IMR-90 (cell line): ENCODE results near the gene RECQL5. TPM values are rescaled to one million over a fixed set of nuclear protein-coding genes. Genes with fewer than 3 reads are reported as not detected.

ENCODE experiments used
- ATAC-seq: fragments of 200-7000 bp; cut with Tn5 transposase; 2 replicates; pipeline ENCODE4 v1.9.1; 2020; ENCODE audit warnings: low read depth, mild to moderate bottlenecking, moderate library complexity
- BruUV-seq: library from RNA; stranded (reverse); fragments of 400-500 nt; replicated peaks from 2 replicates; lab custom pipeline; 2021; lab: Mats Ljungman, UMichigan
- CTCF ChIA-PET: fragments of 300-600 bp; formaldehyde crosslinking; extraction: SDS; loops from one replicate; lab custom pipeline; 2021; ENCODE audit warnings: antibody characterized with exemption; lab: Yijun Ruan, JAX
- POLR2A ChIA-PET: fragments of 300-600 bp; sonication (Branson Sonifier 250); formaldehyde crosslinking; loops from one replicate; lab custom pipeline; 2022; ENCODE audit warnings: antibody characterized with exemption; ENCODE audit not compliant: unreplicated experiment; lab: Charles Lee
- DNase-seq: peaks from one replicate; pipeline ENCODE4 v3.0.0; 2013
- H2AFZ ChIP-seq: replicated peaks from 2 replicates; pipeline ENCODE3; 2013; ENCODE audit warnings: low read length, mild to moderate bottlenecking; ENCODE audit not compliant: poor library complexity
- H2AK5ac ChIP-seq: 2 replicates; pipeline ENCODE4 v1.6.1; 2013; ENCODE audit warnings: low read depth, low read length, inconsistent platforms
- H2AK9ac ChIP-seq: replicated peaks from 2 replicates; pipeline ENCODE3; 2013; ENCODE audit warnings: mild to moderate bottlenecking, low read depth, low read length, moderate library complexity; ENCODE audit not compliant: poor library complexity
- H2BK120ac ChIP-seq: 2 replicates; pipeline ENCODE4 v1.6.1; 2013; ENCODE audit warnings: low read depth, low read length, inconsistent platforms
- H2BK15ac ChIP-seq: 3 replicates; pipeline ENCODE4 v1.6.1; 2013; ENCODE audit warnings: low read depth, low read length, inconsistent platforms
- H2BK20ac ChIP-seq: 2 replicates; pipeline ENCODE4 v1.6.1; 2013; ENCODE audit warnings: low read depth, mild to moderate bottlenecking, inconsistent platforms, low read length, moderate library complexity
- H2BK5ac ChIP-seq: 2 replicates; pipeline ENCODE4 v1.6.1; 2013; ENCODE audit warnings: mild to moderate bottlenecking, low read depth, low read length, inconsistent platforms; ENCODE audit not compliant: poor library complexity, severe bottlenecking
- H3K14ac ChIP-seq: replicated peaks from 2 replicates; pipeline ENCODE4 v1.6.1; 2013; ENCODE audit warnings: low read depth, low read length, inconsistent platforms
- H3K18ac ChIP-seq: 2 replicates; pipeline ENCODE4 v1.6.1; 2013; ENCODE audit warnings: low read depth, low read length, control low read depth
- H3K23ac ChIP-seq: 2 replicates; pipeline ENCODE4 v1.6.1; 2013; ENCODE audit warnings: low read depth, low read length, inconsistent platforms
- H3K27ac ChIP-seq: 2 replicates; pipeline ENCODE4 v1.5.1; 2013; ENCODE audit warnings: mild to moderate bottlenecking, control low read depth, low read length; ENCODE audit not compliant: insufficient read depth
- H3K27me3 ChIP-seq: 2 replicates; pipeline ENCODE4 v1.6.1; 2013; ENCODE audit warnings: low read length; ENCODE audit not compliant: control insufficient read depth, insufficient read depth
- H3K36me3 ChIP-seq: 2 replicates; pipeline ENCODE4 v1.6.1; 2013; ENCODE audit warnings: low read length, mixed read lengths; ENCODE audit not compliant: control insufficient read depth, insufficient read depth
- H3K4ac ChIP-seq: 2 replicates; pipeline ENCODE4 v1.6.1; 2013; ENCODE audit warnings: low read depth, low read length, inconsistent platforms
- H3K4me1 ChIP-seq: 2 replicates; pipeline ENCODE4 v1.6.1; 2013; ENCODE audit warnings: low read length, mixed read lengths; ENCODE audit not compliant: control insufficient read depth, insufficient read depth
- H3K4me2 ChIP-seq: 2 replicates; pipeline ENCODE4 v1.6.1; 2013; ENCODE audit warnings: low read depth, mild to moderate bottlenecking, control low read depth, low read length, moderate library complexity
- H3K4me3 ChIP-seq: 2 replicates; pipeline ENCODE4 v1.5.1; 2013; ENCODE audit warnings: low read depth, mild to moderate bottlenecking, control low read depth, low read length, moderate library complexity; ENCODE audit not compliant: insufficient read depth
- H3K56ac ChIP-seq: 2 replicates; pipeline ENCODE4 v1.6.1; 2013; ENCODE audit warnings: low read length, inconsistent platforms; ENCODE audit not compliant: insufficient read depth; ENCODE audit errors: extremely low read depth
- H3K79me1 ChIP-seq, 2 experiments: 2 replicates each; pipeline ENCODE4 v1.6.1; 2013; ENCODE audit warnings: low read length in 2 of 2, inconsistent platforms in 1 of 2, low read depth in 1 of 2
- H3K9ac ChIP-seq: 2 replicates; pipeline ENCODE4 v1.6.1; 2013; ENCODE audit warnings: low read depth, low read length, control low read depth
- H3K9me1 ChIP-seq: 2 replicates; pipeline ENCODE4 v1.6.1; 2013; ENCODE audit warnings: low read length, inconsistent platforms; ENCODE audit not compliant: insufficient read depth
- H3K9me3 ChIP-seq: 2 replicates; pipeline ENCODE4 v1.6.1; 2013; ENCODE audit warnings: low read length; ENCODE audit not compliant: control insufficient read depth, insufficient read depth
- H4K20me1 ChIP-seq: 2 replicates; pipeline ENCODE4 v1.6.1; 2013; ENCODE audit warnings: low read length, inconsistent platforms; ENCODE audit not compliant: insufficient read depth
- H4K5ac ChIP-seq: 2 replicates; pipeline ENCODE4 v1.6.1; 2013; ENCODE audit warnings: mild to moderate bottlenecking, low read depth, low read length, control low read depth
- H4K8ac ChIP-seq, 2 experiments: 2 replicates each; pipeline ENCODE4 v1.6.1; 2013; ENCODE audit warnings: low read depth in 2 of 2, low read length in 2 of 2, control low read depth in 1 of 2, inconsistent platforms in 1 of 2
- H4K91ac ChIP-seq: 2 replicates; pipeline ENCODE4 v1.6.1; 2013; ENCODE audit warnings: low read depth, low read length, inconsistent platforms; ENCODE audit not compliant: insufficient read depth
- BHLHE40 ChIP-seq: fragments of 150-350 bp; IDR thresholded peaks from 2 replicates; pipeline ENCODE4 v1.6.1; 2016; ENCODE audit warnings: mild to moderate bottlenecking, low read depth, low read length
- CEBPB ChIP-seq: IDR thresholded peaks from 2 replicates; pipeline ENCODE4 v1.6.1; 2012; ENCODE audit warnings: low read depth, low read length, improper control_type of control experiment
- ELK1 ChIP-seq: fragments of 150-350 bp; IDR thresholded peaks from 2 replicates; pipeline ENCODE4 v1.6.1; 2016; ENCODE audit warnings: low read depth, mild to moderate bottlenecking, low read length, moderate library complexity, borderline replicate concordance
- FOS ChIP-seq: fragments of 150-350 bp; IDR thresholded peaks from 2 replicates; pipeline ENCODE4 v1.6.1; 2016; ENCODE audit warnings: low read depth, low read length
- MAFK ChIP-seq: IDR thresholded peaks from 2 replicates; pipeline ENCODE4 v1.6.1; 2012; ENCODE audit warnings: low read depth, low read length, improper control_type of control experiment
- MAZ ChIP-seq: IDR thresholded peaks from 2 replicates; pipeline ENCODE4 v1.6.1; 2012; ENCODE audit warnings: low read depth, mild to moderate bottlenecking, low read length, improper control_type of control experiment, moderate library complexity, borderline replicate concordance
- MXI1 ChIP-seq: IDR thresholded peaks from 2 replicates; pipeline ENCODE4 v1.6.1; 2012; ENCODE audit warnings: low read depth, mild to moderate bottlenecking, low read length, moderate library complexity, borderline replicate concordance
- NFE2L2 ChIP-seq: fragments of 150-350 bp; IDR thresholded peaks from 2 replicates; pipeline ENCODE4 v1.6.1; 2016; ENCODE audit warnings: low read depth, mild to moderate bottlenecking, low read length
- POLR2A ChIP-seq: IDR thresholded peaks from 2 replicates; pipeline ENCODE4 v1.6.1; 2012; ENCODE audit warnings: mild to moderate bottlenecking, low read depth, low read length
- RAD21 ChIP-seq: IDR thresholded peaks from 2 replicates; pipeline ENCODE4 v1.6.1; 2012; ENCODE audit warnings: low read length, improper control_type of control experiment
- RCOR1 ChIP-seq: IDR thresholded peaks from 2 replicates; pipeline ENCODE4 v1.6.1; 2012; ENCODE audit warnings: mild to moderate bottlenecking, low read length, improper control_type of control experiment; ENCODE audit not compliant: insufficient replicate concordance
- RFX5 ChIP-seq: IDR thresholded peaks from 2 replicates; pipeline ENCODE4 v1.8.0; 2012; ENCODE audit warnings: low read depth, mild to moderate bottlenecking, low read length, moderate library complexity
- SMC3 ChIP-seq: fragments of 150-350 bp; IDR thresholded peaks from 2 replicates; pipeline ENCODE4 v1.6.1; 2016; ENCODE audit warnings: low read depth, mild to moderate bottlenecking, antibody characterized with exemption, low read length, moderate library complexity
- USF2 ChIP-seq: fragments of 150-350 bp; IDR thresholded peaks from 2 replicates; pipeline ENCODE4 v1.6.1; 2017; ENCODE audit warnings: mild to moderate bottlenecking, antibody characterized with exemption, low read length, low read depth
- WGBS, 2 experiments: methylation state at CpG; one replicate each; pipeline versions ENCODE4 v1.1.5 to v1.1.7; 2013; ENCODE audit warnings: missing lambda C conversion rate in 2 of 2; ENCODE audit not compliant: insufficient read length in 1 of 2; ENCODE audit errors: extremely low coverage in 2 of 2; 5-methylcytosine and 5-hydroxymethylcytosine counted together
- dilution Hi-C: fragments of 300-500 bp; cut with HindIII; formaldehyde crosslinking; loops from one replicate; pipeline ENCODE4 v1.14.3; 2018; ENCODE audit warnings: low sequenced_read_pairs; ENCODE audit not compliant: unreplicated experiment
- in situ Hi-C: fragments of 300-500 bp; cut with MboI; formaldehyde crosslinking; loops from 3 replicates; pipeline ENCODE4 v1.14.3; 2019; ENCODE audit warnings: low sequenced_read_pairs, inconsistent platforms, mixed read lengths
- intact Hi-C: fragments of 100-400 bp; cut with micrococcal nuclease; formaldehyde crosslinking; loops from 2 replicates; pipeline ENCODE4 v1.10.0; 2022
- polyA plus RNA-seq, 3 experiments: library from polyadenylated mRNA; depleted of rRNA; stranded (reverse); fragments of >200 nt; gene quantifications; 2 replicates each; pipeline ENCODE4 v1.2.3, GENCODE V29; 2012; ENCODE audit warnings: low replicate concordance in 1 of 3
- total RNA-seq: library from RNA; depleted of rRNA; stranded (reverse); fragments of >200 nt; gene quantifications from 2 replicates; pipeline ENCODE4 v1.2.3, GENCODE V29; 2012

The RECQL5 gene
- total and polyA plus RNA-seq, 2 of the 4 experiments (the other 2 are of a cell fraction), result 7.3 to 23.7 TPM

- TF ChIP-seq ELK1 (no peak), MXI1 (no peak)
These were observed 34.5 kb downstream of the RECQL5 start (continued) for GRCh38 chr17:75632428-75632827.

- H3K36me3 ChIP-seq, result peaks cover 8% of the 10 kb centered on the region; the same call in 1 of the 2 replicates
- no peak overlapping the region for H3K18ac ChIP-seq
- dilution Hi-C loops, result no loop called here
- intact Hi-C loops, result loop anchor here (5.0 kb wide), 1 partner anchor 114 kb away; the partner anchor contains the start of genes CASKIN2 and TSEN54
- H4K8ac ChIP-seq, result no peak overlapping the region
- no peaks in the 10 kb centered on the region for H3K9me1 ChIP-seq
- H3K27ac ChIP-seq, result no peak overlapping the region
- no peak overlapping the region for H3K56ac ChIP-seq
- no peak overlapping the region for H2BK15ac ChIP-seq
- peaks cover 0 to 3% of the 10 kb centered on the region in 2 experiments; a peak in 1 of 4 replicates for H3K79me1 ChIP-seq
- H3K4me3 ChIP-seq, result no peak overlapping the region
- POLR2A ChIA-PET, result no interaction called here
- H2BK120ac ChIP-seq, result no peak overlapping the region
- H4K91ac ChIP-seq, result no peak overlapping the region
- CTCF ChIA-PET, result no interaction called here
- peaks cover 15% of the 10 kb centered on the region for H3K4me1 ChIP-seq
- H2AK9ac ChIP-seq, result no peak overlapping the region
- no peak overlapping the region for H2BK20ac ChIP-seq
- H2AFZ ChIP-seq, result no peak overlapping the region
- peaks cover 9% of the 10 kb centered on the region for H4K20me1 ChIP-seq
- no peak overlapping the region for H3K9ac ChIP-seq
- in situ Hi-C loops, result loop anchor here (5.0 kb wide), 1 partner anchor 116 kb away; no protein-coding TSS in a partner anchor
- no peak overlapping the region for H3K4ac ChIP-seq
- H4K5ac ChIP-seq, result no peak overlapping the region
- WGBS, 2 experiments, result 96% methylated on average over 16 of the region's 27 CpGs; no CpG with 5 or more reads in 1 of the 2 experiments
- H3K14ac ChIP-seq, result no peak overlapping the region
- H3K23ac ChIP-seq, result no peak overlapping the region
- H2BK5ac ChIP-seq, result no peak overlapping the region
- no TSS peak for BruUV-seq
- H3K4me2 ChIP-seq, result no peak overlapping the region
- no peaks in the 10 kb centered on the region for H3K9me3 ChIP-seq
- DNase-seq, result no peak
- no peak overlapping the region for H2AK5ac ChIP-seq
- ATAC-seq, result no peak
- no peaks in the 10 kb centered on the region for H3K27me3 ChIP-seq
- no peak for TF ChIP-seq USF2
- no peak for TF ChIP-seq RCOR1
- TF ChIP-seq BHLHE40, result no peak
- TF ChIP-seq NFE2L2, result no peak
- TF ChIP-seq SMC3, result no peak
- no peak for TF ChIP-seq MXI1
- no peak for TF ChIP-seq POLR2A
- no peak for TF ChIP-seq CEBPB
- no peak for TF ChIP-seq MAFK
- no peak for TF ChIP-seq RFX5
- TF ChIP-seq RAD21, result no peak
- no peak for TF ChIP-seq MAZ
- no peak for TF ChIP-seq ELK1
- TF ChIP-seq FOS, result no peak
These were observed 35.6 kb downstream of the RECQL5 start for GRCh38 chr17:75631353-75631752.
